Right lobe of liver (tissue), 4 donors: ENCODE data around the gene LSS.

Experiments used
- CTCF ChIP-seq, 4 donors: fragments of 200-600 bp in 3 of 4; fragments of 450-650 bp in 1 of 4; IDR thresholded peaks; one replicate each; pipeline versions ENCODE4 v1.5.1 to v1.8.0; 2016 to 2022; ENCODE audit warnings: antibody characterized with exemption in 4 of 4, mild to moderate bottlenecking in 2 of 4
- POLR2A ChIP-seq: fragments of 450-650 bp; IDR thresholded peaks from one replicate; pipeline ENCODE4 v1.6.1; 2017; ENCODE audit warnings: antibody characterized with exemption, mild to moderate bottlenecking
- donor health status: DM: no; HTN: no; CAD: no.
- donor health status: DM: no; HTN: no; CAD: no.
- donor health status: DM: no; HTN: yes; CAD: no.

DNA sequence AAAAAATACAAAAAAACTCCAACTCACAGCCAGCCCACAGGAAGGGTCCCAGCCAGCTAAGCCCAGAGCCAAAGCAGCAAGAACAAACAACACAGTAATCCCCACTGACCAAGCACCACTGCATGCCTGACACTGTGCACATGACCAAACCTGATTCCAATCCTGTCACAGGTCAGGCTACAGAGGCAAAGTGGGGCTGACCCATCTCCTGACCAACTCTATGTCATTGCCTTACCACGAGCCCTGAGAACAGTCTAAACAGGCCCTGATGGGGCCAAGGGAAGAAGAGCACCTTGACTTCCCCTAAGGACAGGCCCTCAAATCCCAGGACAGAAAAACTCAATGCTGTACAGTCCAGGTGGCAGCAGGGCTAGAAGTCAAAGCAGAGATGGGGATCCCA lies 2.4 kb downstream of the LSS start:
- TF ChIP-seq CTCF (IDR thresholded peaks at IDR 0.05) (no peak), POLR2A (no peak)
